Gastrocnemius medialis (tissue), 4 donors: Measurements from ENCODE around the gene TFEB.

Experiments
- CTCF ChIP-seq, 5 experiments: fragments of 450-650 bp in 3 of 5; fragments of 200-600 bp in 2 of 5; sonication (generic) in 2 of 5; IDR thresholded peaks in 4 of 5; conservative IDR thresholded peaks in 1 of 5; 1 replicate in 4 of 5; 2 replicates in 1 of 5; pipeline ENCODE4 v1.5.1; 2016 to 2019; ENCODE audit warnings: antibody characterized with exemption in 5 of 5, mild to moderate bottlenecking in 3 of 5, moderate library complexity in 3 of 5
- POLR2A ChIP-seq, 2 donors: fragments of 450-650 bp; IDR thresholded peaks; one replicate each; pipeline ENCODE4 v1.6.1; 2017; ENCODE audit warnings: antibody characterized with exemption in 2 of 2, mild to moderate bottlenecking in 2 of 2, moderate library complexity in 2 of 2

GRCh38 chr6:41756354-41756753, 20.9 kb upstream of the TFEB start:
- TF ChIP-seq CTCF (IDR thresholded peaks at IDR 0.05 in 4 of 5, conservative IDR thresholded peaks at IDR 0.05 in 1 of 5) = no peak
- no peak for TF ChIP-seq POLR2A (IDR thresholded peaks at IDR 0.05)
